ENCODE results near the gene NUTM2A. TPM values are rescaled to one million over a fixed set of nuclear protein-coding genes. Genes with fewer than 3 reads are reported as not detected.
"Not testable (repeated sequence)": the region's sequence is repeated elsewhere in the genome, so short reads cannot be mapped to it uniquely, and the experiment has no call there.

Gene NUTM2A
- total RNA-seq, 1 experiment from 2014 or later: not detected

DNA sequence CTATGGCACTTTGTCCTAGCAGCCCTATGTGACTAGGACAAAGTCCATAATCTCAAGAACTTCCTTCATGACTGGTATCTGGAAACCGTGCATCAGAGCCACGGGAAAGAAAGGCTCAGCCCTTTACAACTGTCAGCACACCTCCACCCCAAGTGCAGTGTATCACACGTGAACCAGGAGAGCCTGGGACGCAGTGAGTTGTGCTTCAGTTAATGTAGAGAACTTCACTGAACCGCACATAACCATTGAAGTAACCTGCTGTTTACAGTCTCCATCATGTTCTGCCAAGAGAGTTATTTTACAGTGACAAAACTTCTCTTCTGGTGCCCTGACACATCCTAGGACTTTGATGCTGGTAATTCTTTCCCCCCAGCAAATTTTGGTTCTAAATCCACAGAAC is 12.0 kb downstream of the NUTM2A start:
- in situ Hi-C loops (cut with HindIII; ENCODE audit: low sequenced_read_pairs); DNase-seq (ENCODE audit: low spot score): not testable (repeated sequence)

DNA sequence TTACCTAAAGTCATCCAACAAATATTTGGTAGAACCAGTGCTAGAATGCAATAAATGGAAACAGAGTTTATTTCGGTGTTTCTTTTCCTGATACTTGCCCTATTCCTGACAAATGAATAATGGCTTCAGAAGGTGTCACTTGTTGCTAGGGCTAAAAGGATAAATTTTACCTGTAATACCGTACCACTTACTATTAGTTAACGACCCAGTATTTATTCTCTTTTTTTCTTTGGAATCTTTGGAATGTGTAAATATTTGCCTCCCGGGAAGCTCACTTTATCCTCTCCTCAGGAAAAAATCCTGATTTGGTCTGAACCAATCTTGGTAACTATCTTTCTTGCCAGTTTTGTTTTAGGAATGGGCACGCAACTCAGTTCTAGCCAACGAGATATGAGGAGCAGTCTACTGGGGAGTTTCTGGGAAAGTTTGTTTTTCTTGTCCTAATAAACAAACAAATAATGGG is 14.1 kb downstream of the NUTM2A start:
- in situ Hi-C loops (cut with HindIII; ENCODE audit: low sequenced_read_pairs); DNase-seq (ENCODE audit: low spot score): not testable (repeated sequence)

DNA sequence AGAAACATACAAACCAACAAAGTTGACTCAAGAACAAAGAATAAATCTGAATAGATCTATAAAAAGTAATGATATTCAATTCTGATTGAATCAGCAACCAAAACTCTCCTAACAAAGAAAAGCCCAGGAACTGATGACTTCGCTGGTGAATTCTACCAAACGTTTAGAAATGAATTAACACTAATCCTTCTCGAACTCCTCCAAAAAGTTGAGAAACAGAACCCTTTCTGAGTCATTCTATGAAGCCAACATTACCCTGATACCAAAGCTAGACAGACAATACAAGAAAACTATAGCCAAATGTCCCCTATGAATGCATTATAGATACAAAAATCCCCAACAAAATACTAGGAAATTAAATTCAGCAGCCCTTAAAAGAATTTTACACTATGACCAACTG is 16.9 kb downstream of the NUTM2A start:
- DNase-seq (ENCODE audit: low spot score); in situ Hi-C loops (cut with HindIII; ENCODE audit: low sequenced_read_pairs): not testable (repeated sequence)

DNA sequence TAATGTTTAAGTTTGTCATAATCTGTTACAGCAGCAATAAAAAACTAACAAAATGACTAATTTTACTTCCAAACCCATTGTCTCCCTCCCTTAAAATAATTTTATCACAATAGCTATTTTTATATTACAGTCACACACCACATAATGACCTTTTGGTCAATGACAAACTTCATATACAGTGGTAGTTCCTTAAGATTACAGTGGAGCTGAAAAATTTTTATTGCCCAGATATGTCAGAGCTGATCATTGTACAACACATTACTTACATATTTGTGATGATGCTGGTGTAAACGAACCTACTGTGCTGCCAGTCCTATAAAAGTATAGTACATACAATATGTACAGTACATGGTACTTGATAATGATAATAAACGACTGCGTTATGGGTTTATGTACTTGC is 22.1 kb downstream of the NUTM2A start:
- in situ Hi-C loops (cut with HindIII; ENCODE audit: low sequenced_read_pairs); DNase-seq (ENCODE audit: low spot score): not testable (repeated sequence)

DNA sequence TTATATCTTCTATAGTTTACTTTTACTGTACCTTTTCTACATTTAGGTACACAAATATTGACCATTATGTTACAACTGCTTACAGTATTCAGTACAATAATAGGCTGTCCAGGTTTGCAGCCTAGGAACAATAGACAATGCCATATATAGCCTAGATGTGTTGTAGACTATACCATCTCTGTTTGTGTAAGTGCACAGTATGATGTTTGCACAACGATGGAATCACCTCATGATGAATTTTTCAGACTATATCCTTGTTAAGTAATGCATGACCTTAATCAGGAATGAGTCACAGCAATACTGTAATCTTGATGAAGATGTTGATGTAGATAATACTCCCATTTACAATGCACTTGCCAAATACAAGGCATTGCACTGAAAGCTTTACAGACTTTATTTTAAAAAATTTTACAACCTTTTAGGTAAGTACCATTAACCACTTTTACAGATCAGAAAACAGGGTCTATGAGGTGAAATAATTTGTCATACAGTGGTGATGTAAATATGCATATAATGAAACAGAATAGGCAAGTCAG is 23.6 kb downstream of the NUTM2A start:
- DNase-seq (ENCODE audit: low spot score); in situ Hi-C loops (cut with HindIII; ENCODE audit: low sequenced_read_pairs): not testable (repeated sequence)

DNA sequence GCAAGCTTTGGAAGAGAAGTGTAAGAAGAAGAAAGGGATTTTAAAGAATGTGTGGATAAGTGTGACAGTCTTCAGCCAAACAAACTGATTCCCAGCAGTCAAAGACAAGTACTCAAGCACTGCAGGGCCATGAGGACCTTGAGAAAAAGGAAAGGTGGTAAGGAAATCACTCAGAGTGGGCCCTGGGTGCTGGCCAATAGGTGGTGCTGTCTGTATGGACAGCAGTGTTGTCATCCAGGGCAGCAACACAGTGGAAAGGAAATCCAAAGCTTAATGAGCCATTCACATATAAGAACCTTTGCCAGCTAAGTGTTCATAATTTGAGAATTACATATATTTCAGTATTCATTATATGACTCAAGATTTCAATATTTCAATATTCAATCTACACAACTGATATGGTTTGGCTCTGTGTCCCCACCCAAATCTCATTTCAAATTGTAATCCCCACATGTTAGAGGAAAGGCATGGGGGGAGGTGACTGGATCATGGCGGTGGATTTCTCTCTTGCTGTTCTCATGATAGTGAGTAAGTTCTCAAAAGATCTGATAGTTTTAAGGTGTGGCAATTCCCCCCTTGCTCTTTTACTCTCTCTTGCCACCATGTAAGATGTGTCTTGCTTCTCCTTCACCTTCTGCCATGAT is 55.6 kb downstream of the NUTM2A start:
- DNase-seq (ENCODE audit: low spot score); in situ Hi-C loops (cut with HindIII; ENCODE audit: low sequenced_read_pairs): not testable (repeated sequence)

Other genes with a start within 250 kb of the NUTM2A start
- not detected in 2 replicates for gene FAM25A, start 205.2 kb upstream of the NUTM2A start, total RNA-seq (2014; rRNA removed; shearing (Covaris generic))
- 192 and 208 TPM in 2 replicates for gene GLUD1, start 130.6 kb upstream of the NUTM2A start, total RNA-seq (2014; rRNA removed; shearing (Covaris generic))
- 35.4 and 41.5 TPM in 2 replicates for gene SHLD2, start 130.2 kb upstream of the NUTM2A start, total RNA-seq (2014; rRNA removed; shearing (Covaris generic))
- gene NUTM2D, start 132.3 kb downstream of the NUTM2A start, total RNA-seq (2014; rRNA removed; shearing (Covaris generic)): 1.1 and 1.5 TPM in 2 replicates

Measured in G401 (cell line).